GM12801 (cell line): ENCODE results near the gene TIA1.

Source experiments
- TF ChIP-seq, protein P1 (sequence below): IDR thresholded peaks from one replicate; pipeline ENCODE4 v1.5.1; 2011; ENCODE audit warnings: control low read depth; ENCODE audit not compliant: insufficient read length; ENCODE audit errors: extremely low read depth

Gene TIA1

DNA sequence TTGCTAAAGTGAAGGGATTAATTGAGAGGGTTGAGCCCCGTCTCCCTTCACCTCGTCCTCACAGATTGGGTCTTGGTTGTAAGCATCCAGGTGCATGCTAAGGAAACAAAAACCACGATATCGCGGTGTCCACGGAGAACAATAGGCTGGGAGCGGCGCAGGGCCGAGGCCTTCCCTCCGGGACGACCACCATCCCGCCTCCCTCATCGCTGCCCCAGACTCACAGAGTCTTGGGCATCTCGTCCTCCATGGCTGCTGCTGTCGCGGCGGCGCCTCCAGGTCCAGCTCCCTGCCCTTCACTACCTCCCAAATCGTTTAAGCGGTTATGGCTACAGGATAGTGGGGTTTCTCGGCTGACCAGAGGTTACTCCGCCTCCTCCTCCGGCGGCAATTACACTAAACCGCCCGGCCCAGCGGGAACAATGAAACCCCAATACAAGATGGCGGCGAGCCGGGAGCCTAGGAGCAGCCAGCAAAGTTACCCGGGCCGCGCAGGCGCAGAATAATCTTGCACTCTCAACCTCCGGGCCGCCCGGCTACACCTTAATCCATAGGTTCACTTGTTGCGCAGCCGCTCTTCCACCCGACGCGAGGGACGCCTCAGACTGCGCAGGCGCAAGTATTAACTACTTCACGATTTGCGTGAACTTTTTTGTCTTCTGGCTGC lies at the start of gene TIA1:
Gene TIA1 (minus strand): TSS at position 448 of the 667 bp plus-strand sequence. CDS start 198 bp downstream, at position 250.
- TF ChIP-seq, protein P1, sequence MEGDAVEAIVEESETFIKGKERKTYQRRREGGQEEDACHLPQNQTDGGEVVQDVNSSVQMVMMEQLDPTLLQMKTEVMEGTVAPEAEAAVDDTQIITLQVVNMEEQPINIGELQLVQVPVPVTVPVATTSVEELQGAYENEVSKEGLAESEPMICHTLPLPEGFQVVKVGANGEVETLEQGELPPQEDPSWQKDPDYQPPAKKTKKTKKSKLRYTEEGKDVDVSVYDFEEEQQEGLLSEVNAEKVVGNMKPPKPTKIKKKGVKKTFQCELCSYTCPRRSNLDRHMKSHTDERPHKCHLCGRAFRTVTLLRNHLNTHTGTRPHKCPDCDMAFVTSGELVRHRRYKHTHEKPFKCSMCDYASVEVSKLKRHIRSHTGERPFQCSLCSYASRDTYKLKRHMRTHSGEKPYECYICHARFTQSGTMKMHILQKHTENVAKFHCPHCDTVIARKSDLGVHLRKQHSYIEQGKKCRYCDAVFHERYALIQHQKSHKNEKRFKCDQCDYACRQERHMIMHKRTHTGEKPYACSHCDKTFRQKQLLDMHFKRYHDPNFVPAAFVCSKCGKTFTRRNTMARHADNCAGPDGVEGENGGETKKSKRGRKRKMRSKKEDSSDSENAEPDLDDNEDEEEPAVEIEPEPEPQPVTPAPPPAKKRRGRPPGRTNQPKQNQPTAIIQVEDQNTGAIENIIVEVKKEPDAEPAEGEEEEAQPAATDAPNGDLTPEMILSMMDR = no peak

DNA sequence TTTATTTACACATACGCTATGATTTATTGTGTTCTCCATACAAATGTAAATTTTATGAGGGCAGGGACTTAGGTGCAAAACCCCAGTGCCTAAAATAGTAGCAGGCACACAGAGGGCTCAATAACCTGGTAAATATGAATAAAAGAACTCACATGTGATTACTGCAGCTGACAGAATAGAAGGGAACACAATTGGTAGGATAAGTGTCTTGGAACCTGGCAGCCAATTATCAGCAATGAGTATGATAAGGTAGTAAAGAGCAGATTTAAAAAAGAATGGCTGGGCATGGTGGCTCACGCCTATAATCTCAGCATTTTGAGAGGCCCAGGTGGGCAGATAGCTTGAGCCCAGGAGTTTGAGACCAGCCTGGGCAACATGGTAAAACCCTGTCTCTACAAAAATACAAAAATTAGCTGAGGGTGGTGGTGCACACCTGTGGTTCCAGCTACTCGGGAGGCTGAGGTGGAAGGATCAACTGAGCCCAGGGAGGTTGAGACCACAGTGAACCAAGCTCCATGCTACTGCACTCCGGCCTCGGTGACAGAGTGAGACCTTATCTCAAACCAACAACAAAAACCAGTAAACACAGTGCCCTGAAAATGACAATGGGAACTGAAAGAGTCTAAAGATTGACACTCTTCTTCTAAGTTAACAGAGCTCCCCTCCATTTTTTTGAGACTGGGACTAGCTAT lies 35.2 kb upstream of the TIA1 start:
- TF ChIP-seq, protein P1 = no peak

- TF ChIP-seq, protein P1 = no peak
Observed at GRCh38 chr2:70282439-70282838, 34.0 kb upstream of the TIA1 start.

DNA sequence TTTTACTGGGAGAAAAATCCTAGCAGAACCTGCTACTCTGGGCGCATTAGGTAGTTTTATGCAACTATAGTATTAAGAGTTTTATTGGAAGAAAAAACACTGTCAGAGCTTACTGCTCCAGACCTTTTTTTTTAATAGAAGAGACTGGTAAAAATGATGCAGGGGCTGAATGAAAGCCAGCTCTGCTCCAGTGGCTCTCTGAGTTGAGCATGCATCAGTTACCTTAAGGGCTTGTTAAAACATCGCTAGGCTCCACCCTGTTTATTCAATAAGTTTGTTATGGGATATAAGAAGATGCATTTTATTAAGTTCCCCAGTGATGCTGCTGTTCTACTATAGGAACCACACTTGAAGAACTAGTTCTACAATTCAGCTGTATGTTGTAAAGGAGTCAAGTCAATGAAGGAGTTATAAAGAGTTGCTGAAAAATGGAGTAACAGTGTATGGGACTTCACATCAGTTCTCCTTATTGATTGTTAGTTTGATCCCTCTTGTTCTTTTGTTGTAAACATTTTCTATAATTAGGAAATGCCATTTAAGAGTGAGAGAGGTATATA lies 31.9 kb upstream of the TIA1 start:
- TF ChIP-seq, protein P1 = no peak

DNA sequence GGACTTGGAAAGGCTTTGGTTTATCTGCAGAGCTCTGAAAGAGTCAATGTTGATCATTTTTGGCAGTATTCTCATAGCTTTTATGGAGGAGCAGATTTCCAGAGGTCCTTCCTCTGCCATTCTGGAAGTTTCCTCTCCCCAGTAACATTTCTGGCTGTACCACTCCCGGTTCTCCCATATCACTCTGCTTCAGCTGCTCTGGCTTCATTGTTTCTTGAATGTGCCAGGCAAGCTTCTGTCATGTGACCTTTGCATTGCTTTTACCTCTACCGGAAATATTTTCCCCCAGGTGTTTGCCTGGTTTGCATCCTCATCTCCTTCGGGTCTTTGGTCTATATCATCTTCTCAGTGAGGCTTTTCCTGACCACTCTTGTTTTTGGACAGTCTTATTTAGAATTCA lies 21.9 kb upstream of the TIA1 start:
- TF ChIP-seq, protein P1 = no peak

- TF ChIP-seq, protein P1 = no peak
Observed at GRCh38 chr2:70261501-70261900, 13.1 kb upstream of the TIA1 start.

DNA sequence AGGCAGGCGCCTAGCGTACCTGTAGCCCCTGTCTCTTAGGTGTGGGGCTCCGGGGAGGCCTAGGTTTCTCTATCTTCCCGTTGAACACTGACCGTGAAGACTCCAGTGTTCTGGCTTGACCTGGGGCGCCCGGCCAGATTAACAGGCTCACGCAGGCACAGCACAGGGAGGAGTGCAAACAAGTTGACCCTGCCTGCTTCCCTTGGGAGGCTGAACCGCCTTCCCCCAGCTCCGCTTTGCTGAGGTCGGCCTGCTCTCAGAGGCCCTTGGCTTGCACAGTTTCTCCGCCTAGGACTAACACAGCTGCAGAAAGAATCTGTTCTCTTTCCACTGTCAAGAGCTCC lies 10.1 kb upstream of the TIA1 start:
- TF ChIP-seq, protein P1 = no peak
